AG04450 (cell line): ENCODE data around the gene LRP8. TPM values are rescaled to one million over a fixed set of nuclear protein-coding genes. Genes with fewer than 3 reads are reported as not detected.

ENCODE experiments used
- CTCF ChIA-PET: fragments of 300-600, 350-600 bp; formaldehyde crosslinking; extraction: SDS; loops from one replicate; lab custom pipeline; 2022; ENCODE audit warnings: antibody characterized with exemption, inconsistent platforms; lab: Charles Lee
- POLR2A ChIA-PET: fragments of 350-600 bp; formaldehyde crosslinking; extraction: SDS; loops from one replicate; lab custom pipeline; 2021; ENCODE audit warnings: antibody characterized with exemption, inconsistent platforms; lab: Yijun Ruan, JAX
- DNase-seq: peaks from one replicate; pipeline ENCODE4 v3.0.0-alpha.2; 2011; ENCODE audit warnings: low read depth, low spot score
- H3K27ac ChIP-seq: one replicate; pipeline ENCODE4 v1.5.1; 2012; ENCODE audit warnings: low read depth, low read length, control low read depth
- H3K27me3 ChIP-seq: one replicate; pipeline ENCODE4 v1.6.0; 2012; ENCODE audit warnings: low read length; ENCODE audit not compliant: control insufficient read depth, insufficient read depth
- H3K4me3 ChIP-seq: 2 replicates; pipeline ENCODE4 v1.5.1; 2011; ENCODE audit warnings: mild to moderate bottlenecking, low read depth, low read length, control low read depth
- H3K9me3 ChIP-seq: 2 replicates; pipeline ENCODE4 v1.5.1; 2012; ENCODE audit warnings: low read length; ENCODE audit not compliant: control insufficient read depth, insufficient read depth
- polyA plus RNA-seq: library from polyadenylated mRNA; depleted of rRNA; stranded (reverse); fragments of >200 nt; gene quantifications from 2 replicates; pipeline ENCODE4 v1.2.3, GENCODE V29; 2011
- TF ChIP-seq, protein P1 (sequence below): IDR thresholded peaks from 2 replicates; pipeline ENCODE4 v1.5.1; 2011; ENCODE audit warnings: low read depth, low read length, control low read depth, inconsistent platforms

The LRP8 gene
- polyA plus RNA-seq, 1 experiment = 5.0 TPM

- Histone ChIP-seq H3K27me3 (peaks cover 8% of the 10 kb centered on the region), H3K27ac (no peak overlapping the region), H3K4me3 (no peak overlapping the region), H3K9me3 (no peaks in the 10 kb centered on the region; the same call in 1 of the 2 replicates)
- CTCF ChIA-PET = no interaction called here
- TF ChIP-seq, protein P1, sequence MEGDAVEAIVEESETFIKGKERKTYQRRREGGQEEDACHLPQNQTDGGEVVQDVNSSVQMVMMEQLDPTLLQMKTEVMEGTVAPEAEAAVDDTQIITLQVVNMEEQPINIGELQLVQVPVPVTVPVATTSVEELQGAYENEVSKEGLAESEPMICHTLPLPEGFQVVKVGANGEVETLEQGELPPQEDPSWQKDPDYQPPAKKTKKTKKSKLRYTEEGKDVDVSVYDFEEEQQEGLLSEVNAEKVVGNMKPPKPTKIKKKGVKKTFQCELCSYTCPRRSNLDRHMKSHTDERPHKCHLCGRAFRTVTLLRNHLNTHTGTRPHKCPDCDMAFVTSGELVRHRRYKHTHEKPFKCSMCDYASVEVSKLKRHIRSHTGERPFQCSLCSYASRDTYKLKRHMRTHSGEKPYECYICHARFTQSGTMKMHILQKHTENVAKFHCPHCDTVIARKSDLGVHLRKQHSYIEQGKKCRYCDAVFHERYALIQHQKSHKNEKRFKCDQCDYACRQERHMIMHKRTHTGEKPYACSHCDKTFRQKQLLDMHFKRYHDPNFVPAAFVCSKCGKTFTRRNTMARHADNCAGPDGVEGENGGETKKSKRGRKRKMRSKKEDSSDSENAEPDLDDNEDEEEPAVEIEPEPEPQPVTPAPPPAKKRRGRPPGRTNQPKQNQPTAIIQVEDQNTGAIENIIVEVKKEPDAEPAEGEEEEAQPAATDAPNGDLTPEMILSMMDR = no peak
- no peak for DNase-seq
- POLR2A ChIA-PET = no interaction called here
These were observed 24.7 kb upstream of the LRP8 start for GRCh38 chr1:53352561-53352960.

DNA sequence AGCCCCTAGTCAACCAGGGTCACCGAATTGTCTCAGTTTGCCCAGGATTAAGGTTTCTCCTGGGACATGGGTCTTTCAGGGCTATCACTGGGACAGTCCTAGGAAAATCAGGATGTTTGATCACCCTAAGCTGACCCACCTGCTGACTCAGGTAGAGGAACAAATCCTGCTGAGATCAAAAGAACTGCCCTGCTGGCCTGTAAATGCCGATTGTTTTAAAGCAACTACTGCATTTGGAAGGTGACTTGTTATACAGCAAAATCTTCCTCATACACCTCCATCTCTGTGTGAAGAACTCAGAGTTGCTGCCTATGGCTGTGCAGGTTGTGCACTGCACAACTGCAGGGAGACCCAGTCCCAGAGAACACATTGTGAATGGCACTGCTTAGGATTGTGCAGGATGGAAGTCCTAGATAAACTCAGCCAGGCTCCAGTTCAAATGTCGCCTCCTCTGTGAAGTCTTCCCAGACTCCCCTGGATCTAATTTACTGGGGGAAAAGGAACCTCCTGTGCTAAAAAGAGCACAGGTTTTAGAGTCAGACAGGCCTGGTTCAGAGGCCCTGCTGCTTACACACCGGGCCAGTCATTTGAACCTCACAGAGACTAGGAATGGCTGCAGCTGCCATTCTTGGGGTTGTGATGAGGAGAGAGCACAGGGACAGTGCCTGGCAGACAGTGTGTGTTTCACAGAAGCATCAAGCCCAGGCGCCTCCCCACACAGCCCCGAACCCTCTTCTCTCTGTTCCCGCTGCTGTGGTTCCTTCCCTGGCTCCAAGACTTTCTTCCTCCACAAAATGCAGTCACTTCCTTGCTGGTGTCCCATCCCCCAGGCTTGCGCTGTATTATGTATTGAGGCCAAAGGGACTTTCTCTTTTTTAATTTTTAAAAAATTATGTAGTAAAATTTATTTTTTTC is 23.2 kb upstream of the LRP8 start:
- Histone ChIP-seq H3K9me3 (no peaks in the 10 kb centered on the region; the same call in 1 of the 2 replicates), H3K27ac (no peak overlapping the region), H3K27me3 (peaks cover 9% of the 10 kb centered on the region), H3K4me3 (no peak overlapping the region)
- no peak for DNase-seq
- TF ChIP-seq, protein P1 = no peak
- CTCF ChIA-PET = no interaction called here
- POLR2A ChIA-PET = no interaction called here

- CTCF ChIA-PET = no interaction called here
- TF ChIP-seq, protein P1 = no peak
These were observed 22.3 kb upstream of the LRP8 start for GRCh38 chr1:53349968-53350852.

DNA sequence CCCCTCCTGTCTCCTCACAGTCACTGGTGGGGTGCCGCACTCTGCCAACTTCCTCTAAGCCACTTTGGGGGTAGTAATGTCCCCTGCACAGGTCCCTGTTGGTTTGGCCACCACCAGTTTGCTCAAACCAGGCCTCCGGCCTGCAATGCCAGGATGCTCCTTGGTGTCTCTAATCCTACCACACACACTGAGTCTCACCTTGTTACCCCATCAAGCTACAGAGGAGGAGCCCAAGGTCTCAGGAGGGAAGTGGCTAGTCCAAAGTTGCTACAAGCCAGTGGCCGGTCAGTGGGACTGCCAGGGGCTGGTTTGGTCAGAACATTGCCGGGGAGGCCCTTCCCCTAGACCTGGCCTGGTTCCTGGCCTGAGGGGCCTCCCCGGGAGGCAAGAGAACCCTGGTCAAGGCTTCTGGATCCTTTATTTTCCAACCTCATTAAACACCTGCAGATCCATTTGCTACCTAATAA is 21.5 kb upstream of the LRP8 start:
- POLR2A ChIA-PET = no interaction called here
- H3K9me3 ChIP-seq = no peaks in the 10 kb centered on the region; the same call in 1 of the 2 replicates
- CTCF ChIA-PET = no interaction called here
- peaks cover 15% of the 10 kb centered on the region for H3K27me3 ChIP-seq
- no peak for DNase-seq
- no peak overlapping the region for H3K27ac ChIP-seq
- TF ChIP-seq, protein P1 = no peak
- no peak overlapping the region for H3K4me3 ChIP-seq

More at GRCh38 chr1:53349968-53350852, 22.3 kb upstream of the LRP8 start:
- Histone ChIP-seq H3K27ac (no peak overlapping the region), H3K9me3 (no peaks in the 10 kb centered on the region; the same call in 1 of the 2 replicates), H3K4me3 (no peak overlapping the region), H3K27me3 (peaks cover 15% of the 10 kb centered on the region)
- DNase-seq = no peak
- POLR2A ChIA-PET = no interaction called here
